ENCODE measurements around the gene PHOX2A.

PHOX2A gene

GRCh38 chr11:72233056-72233772 lies 10.8 kb downstream of the PHOX2A start:
- DNase-seq, result no peak

DNA sequence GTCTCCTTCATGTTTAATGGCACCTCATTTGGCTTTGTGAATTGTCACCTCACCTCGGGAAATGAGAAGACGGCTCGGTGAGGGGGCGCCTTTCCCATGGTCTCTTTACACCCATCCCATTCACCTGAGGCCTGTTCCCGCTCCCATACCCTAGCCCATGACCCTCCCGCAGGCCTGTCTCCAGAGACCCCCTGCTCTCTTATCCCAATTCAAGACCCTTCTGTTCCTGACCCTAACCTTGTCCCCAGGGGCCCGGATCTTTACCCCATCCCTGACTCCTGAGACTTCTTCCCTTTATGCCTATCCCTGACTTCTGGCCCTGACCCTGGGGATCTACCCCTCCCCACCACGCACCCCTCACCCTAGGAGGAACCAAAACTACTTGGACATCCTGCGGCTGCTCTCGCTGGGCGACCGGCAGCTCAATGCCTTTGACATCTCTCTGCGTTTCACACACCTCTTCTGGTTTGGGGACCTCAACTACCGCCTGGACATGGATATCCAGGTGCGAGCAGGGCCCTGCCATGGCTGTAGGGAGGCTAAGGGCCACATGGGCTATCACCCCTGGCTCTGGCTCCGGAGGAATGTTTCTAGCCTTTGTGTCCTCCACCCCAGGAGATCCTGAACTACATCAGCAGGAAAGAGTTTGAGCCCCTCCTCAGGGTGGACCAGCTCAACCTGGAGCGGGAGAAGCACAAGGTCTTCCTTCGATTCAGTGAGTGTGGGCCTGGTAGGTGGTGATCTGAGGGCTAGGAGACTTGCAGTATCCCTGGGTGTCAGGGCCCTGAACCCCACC lies 11.5 kb downstream of the PHOX2A start:
- no peak for DNase-seq

DNA sequence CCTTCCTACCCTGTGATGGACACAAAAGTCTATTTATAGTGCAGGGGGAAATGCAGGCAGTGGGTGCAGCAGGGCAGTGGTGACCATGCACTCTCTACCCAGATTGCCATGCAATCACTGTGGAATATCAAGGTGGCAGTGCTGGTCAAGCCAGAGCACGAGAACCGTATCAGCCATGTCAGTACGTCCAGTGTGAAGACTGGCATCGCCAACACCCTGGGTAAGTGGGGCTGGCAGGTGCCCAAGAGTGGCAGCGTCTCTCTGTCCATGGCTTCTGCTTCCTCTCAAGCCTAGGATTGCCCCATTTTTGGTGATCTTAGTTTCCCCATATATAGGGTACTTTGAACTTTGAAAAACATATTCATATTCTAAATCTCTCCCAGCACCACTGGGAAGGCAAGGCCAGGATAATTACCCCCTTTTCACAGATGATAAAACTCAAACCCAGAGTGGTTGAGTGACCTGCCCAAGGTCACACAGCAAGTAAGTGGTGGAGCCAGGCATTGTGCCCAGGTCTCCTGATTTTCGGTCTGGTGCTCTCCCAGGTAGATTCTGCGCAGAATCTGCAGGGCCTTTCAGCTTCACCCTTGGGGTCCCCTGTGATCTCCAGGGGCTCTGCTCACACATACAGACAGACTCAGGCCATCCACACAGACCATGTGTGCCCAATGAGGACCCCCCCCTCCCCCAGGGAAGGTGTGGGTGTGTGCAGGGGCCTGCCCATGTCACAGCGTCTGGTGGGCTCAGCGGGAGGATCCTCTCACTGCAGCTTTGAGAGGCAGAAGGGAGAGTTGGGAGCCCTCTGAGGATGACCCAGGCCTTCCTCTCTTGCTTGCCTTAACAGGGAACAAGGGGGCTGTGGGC lies 12.3 kb downstream of the PHOX2A start:
- no peak for DNase-seq

- DNase-seq, result no peak
Measured at GRCh38 chr11:72230764-72231365, 13.1 kb downstream of the PHOX2A start.

DNA sequence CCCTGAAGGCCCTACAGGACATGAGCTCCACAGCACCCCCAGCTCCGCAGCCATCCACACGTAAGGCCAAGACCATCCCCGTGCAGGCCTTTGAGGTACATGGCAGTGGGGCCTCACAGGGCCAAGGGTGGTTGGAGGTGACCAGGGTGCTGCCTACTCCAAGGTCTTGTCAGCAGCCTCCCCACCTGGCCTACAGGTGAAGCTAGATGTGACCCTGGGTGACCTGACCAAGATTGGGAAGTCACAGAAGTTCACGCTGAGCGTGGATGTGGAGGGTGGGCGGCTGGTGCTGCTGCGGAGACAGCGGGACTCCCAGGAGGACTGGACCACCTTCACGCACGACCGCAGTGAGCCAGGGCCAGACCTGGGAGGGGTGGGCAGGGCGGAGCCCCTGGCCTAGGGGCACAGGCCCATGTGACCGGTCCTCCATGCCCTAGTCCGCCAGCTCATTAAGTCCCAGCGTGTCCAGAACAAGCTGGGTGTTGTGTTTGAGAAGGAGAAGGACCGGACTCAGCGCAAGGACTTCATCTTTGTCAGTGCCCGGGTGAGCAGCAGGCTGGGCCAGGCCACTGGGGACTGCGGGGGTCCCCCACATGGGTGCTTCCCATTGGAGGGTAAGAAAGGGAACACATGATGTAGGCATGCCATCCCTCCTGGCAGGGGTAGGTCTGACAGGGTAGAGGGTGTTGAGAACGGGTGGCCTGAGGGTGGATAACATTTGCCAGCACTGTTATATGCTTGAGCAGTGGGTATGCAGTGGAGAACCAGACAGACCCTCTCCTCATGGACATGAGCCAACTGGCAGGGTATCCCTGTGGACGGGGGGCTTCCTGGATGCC lies 13.8 kb downstream of the PHOX2A start:
- DNase-seq, result no peak

GRCh38 chr11:72229336-72229924 lies 14.5 kb downstream of the PHOX2A start:
- no peak for DNase-seq

DNA sequence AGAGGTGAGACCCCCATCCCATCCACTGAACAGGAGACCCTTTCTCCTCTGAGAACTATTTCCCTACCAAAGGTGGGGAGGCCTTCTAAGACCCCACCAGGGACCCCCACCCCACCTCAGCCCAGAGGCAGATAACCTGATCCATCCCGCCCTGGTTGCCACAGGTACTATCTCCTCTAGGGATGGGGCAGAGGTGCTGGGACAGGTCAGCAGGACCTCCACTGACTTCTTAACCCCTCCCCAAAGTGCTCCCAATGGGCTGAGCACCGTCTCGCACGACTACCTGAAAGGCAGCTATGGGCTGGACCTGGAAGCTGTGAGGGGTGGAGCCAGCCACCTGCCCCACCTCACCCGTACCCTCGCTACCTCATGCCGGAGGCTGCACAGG lies 15.1 kb downstream of the PHOX2A start:
- no peak for DNase-seq

- DNase-seq, result no peak
Measured at GRCh38 chr11:72228229-72228843, 15.6 kb downstream of the PHOX2A start.

DNA sequence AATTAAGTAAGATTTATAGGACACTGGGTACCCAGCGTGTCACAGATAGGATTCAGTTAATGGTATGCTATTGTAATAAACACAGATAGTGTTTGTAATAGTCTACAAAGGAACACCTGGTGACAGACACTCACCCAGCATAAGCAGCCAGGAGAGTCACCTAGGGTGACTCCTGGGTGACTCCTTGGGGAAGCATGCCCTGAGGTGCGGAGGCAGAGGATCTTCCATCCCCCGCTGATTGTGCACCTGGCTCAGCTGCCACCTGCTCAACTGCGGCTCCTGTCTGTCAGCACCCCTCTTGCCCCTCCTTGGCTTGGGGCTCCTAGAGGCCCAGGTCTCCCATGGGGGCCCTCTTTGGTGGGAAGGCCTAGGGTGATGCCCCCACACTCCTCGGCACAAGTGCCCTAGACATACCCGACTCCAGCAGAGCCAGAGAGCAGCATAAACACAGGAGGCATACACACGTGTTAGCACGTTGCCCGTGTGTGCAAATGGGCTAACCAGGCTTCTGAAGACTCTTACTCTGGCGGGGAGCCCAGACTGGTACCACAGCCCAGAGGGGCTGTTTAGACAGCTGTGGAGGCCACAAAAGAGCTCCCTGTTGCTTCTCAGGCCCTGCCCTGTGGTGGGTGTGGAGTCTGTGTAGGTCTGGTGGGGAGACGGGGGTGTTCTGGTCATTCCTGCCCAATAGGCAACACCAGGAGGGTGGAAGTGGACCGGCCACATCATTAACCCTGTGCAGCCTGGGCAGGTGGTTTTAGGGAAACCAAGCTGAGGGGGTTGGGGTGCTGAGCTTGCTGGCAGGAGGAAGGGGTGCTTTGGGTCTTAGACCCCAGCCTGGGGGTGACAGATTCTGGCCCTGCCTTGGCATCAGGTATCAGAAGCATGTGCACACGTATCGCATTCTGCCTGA lies 16.4 kb downstream of the PHOX2A start:
- no peak for DNase-seq

GRCh38 chr11:72226701-72227100 lies 17.3 kb downstream of the PHOX2A start:
- no peak for DNase-seq

GRCh38 chr11:72225411-72225951 lies 18.5 kb downstream of the PHOX2A start:
- no peak for DNase-seq

GRCh38 chr11:72224564-72225410 lies 19.2 kb downstream of the PHOX2A start, which contains the start of gene INPPL1:
Gene INPPL1 (plus strand): TSS chr11:72224767. CDS start chr11:72224985, 218 bp downstream.
- no peak for DNase-seq

DNA sequence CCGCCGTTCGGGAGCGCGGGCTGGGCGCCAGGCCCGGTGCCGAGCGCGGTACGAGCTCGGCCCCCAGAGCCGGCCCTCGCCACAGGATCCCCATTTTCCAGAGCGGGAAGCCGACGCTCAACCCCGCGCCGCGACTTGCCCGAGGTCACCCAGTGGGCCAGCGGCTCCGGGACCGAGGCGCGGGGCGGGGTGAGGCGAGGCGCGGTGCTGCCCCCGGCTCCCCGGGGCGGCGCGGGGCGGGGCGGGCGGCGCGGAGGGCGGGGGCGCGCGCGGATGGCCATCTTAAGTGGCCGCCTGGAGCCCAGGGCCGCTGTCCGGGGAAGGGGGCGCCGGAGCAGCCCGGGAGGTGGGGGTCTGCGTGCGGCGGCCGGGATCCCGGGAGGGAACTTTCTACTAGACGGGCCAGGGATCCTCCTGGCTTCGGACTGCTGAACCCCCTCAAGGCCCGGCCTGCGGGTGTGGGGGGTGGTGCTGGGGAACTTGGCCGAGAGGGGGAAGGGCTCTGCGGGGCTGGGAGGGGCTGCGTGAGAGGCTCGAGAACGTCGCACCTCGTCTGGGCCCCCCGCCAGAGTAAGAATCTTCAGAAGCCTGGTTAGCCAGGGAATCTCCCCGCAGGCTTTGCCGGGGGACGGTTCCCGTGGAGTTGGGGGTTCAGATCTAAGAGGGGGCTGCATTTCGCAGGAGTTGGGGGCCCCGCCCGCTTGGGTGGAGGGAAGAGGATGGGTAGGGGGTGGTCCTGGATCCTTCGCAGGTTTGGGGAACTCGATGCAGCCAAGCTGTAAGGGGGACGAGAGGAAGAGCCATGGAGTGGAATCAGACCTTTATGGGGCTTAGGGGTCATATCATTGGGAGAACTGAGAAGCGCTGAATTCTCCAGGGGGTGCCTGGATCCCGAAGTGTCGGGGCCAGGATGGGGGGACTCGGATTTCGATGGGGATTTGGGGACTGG lies 20.1 kb downstream of the PHOX2A start:
- DNase-seq, result peak; percentile 43

GRCh38 chr11:72222907-72223614 lies 20.9 kb downstream of the PHOX2A start:
- peak; percentile 89 for DNase-seq

- no peak for DNase-seq
Measured at GRCh38 chr11:72222106-72222891, 21.7 kb downstream of the PHOX2A start.

Data from effector CD8-positive, alpha-beta T cell (primary cell).